Right kidney (tissue), 1 donor: Measurements from ENCODE around the gene ZNF331.

Experiments used
- DNase-seq: peaks from one replicate; pipeline ENCODE4 v3.0.0-alpha.2; 2016

ZNF331 gene

GRCh38 chr19:53576941-53577653 is 39.2 kb downstream of the ZNF331 start:
- no peak for DNase-seq

GRCh38 chr19:53577968-53578367 is 40.0 kb downstream of the ZNF331 start:
- DNase-seq, result no peak

- DNase-seq, result no peak
Measured at GRCh38 chr19:53579518-53579917, 41.6 kb downstream of the ZNF331 start.

- DNase-seq, result no peak
Measured at GRCh38 chr19:53580871-53581835, 43.2 kb downstream of the ZNF331 start.

- DNase-seq, result no peak
Measured at GRCh38 chr19:53581871-53582279, 43.9 kb downstream of the ZNF331 start.

- no peak for DNase-seq
Measured at GRCh38 chr19:53583181-53583580, 45.2 kb downstream of the ZNF331 start.

- DNase-seq, result no peak
Measured at GRCh38 chr19:53586277-53586691, 48.3 kb downstream of the ZNF331 start.

GRCh38 chr19:53594811-53595509 is 57.0 kb downstream of the ZNF331 start:
- DNase-seq, result no peak

- DNase-seq, result no peak
Measured at GRCh38 chr19:53595510-53595867, 57.5 kb downstream of the ZNF331 start.

GRCh38 chr19:53596056-53596455 is 58.1 kb downstream of the ZNF331 start:
- no peak for DNase-seq

- no peak for DNase-seq
Measured at GRCh38 chr19:53597023-53597422, 59.1 kb downstream of the ZNF331 start.

GRCh38 chr19:53598361-53598760 is 60.4 kb downstream of the ZNF331 start:
- DNase-seq, result no peak

- DNase-seq, result no peak
Measured at GRCh38 chr19:53600217-53600616, 62.3 kb downstream of the ZNF331 start.

- DNase-seq, result no peak
Measured at GRCh38 chr19:53606031-53606430, 68.1 kb downstream of the ZNF331 start.

GRCh38 chr19:53608381-53608780 is 70.4 kb downstream of the ZNF331 start:
- no peak for DNase-seq

- no peak for DNase-seq
Measured at GRCh38 chr19:53612762-53613526, 75.0 kb downstream of the ZNF331 start.

GRCh38 chr19:53621885-53622740 is 84.2 kb downstream of the ZNF331 start:
- no peak for DNase-seq

- no peak for DNase-seq
Measured at GRCh38 chr19:53624771-53625545, 87.0 kb downstream of the ZNF331 start.

GRCh38 chr19:53626486-53626885 is 88.5 kb downstream of the ZNF331 start:
- DNase-seq, result no peak

- DNase-seq, result no peak
Measured at GRCh38 chr19:53626976-53627375, 89.0 kb downstream of the ZNF331 start.
